LNCaP clone FGC (cell line): ENCODE results near the gene ECT2L.

Experiments used
- DNase-seq: peaks from one replicate; pipeline ENCODE4 v3.0.0-alpha.2; 2011; ENCODE audit warnings: low read depth
- H3K4me3 ChIP-seq: 2 replicates; pipeline ENCODE4 v1.5.1; 2011; ENCODE audit warnings: mild to moderate bottlenecking, low read depth, low read length, control low read depth
- CTCF ChIP-seq: IDR thresholded peaks from 2 replicates; pipeline ENCODE4 v1.5.1; 2012; ENCODE audit warnings: mild to moderate bottlenecking; ENCODE audit not compliant: control insufficient read depth, insufficient read depth; ENCODE audit errors: extremely low read depth

Gene ECT2L

GRCh38 chr6:138868181-138868580 lies 72.3 kb downstream of the ECT2L start:
- H3K4me3 ChIP-seq = no peak overlapping the region
- no peak for DNase-seq
- no peak for TF ChIP-seq CTCF

GRCh38 chr6:138869398-138869797 lies 73.5 kb downstream of the ECT2L start:
- no peak for TF ChIP-seq CTCF
- no peak for DNase-seq
- H3K4me3 ChIP-seq = no peak overlapping the region

- no peak for TF ChIP-seq CTCF
- no peak for DNase-seq
- H3K4me3 ChIP-seq = no peak overlapping the region
Measured at GRCh38 chr6:138873191-138873590, 77.3 kb downstream of the ECT2L start.

GRCh38 chr6:138882369-138883017 lies 86.6 kb downstream of the ECT2L start:
- TF ChIP-seq CTCF = no peak
- no peak overlapping the region for H3K4me3 ChIP-seq
- DNase-seq = no peak

- no peak for DNase-seq
- no peak for TF ChIP-seq CTCF
- no peak overlapping the region for H3K4me3 ChIP-seq
Measured at GRCh38 chr6:138885156-138885819, 89.4 kb downstream of the ECT2L start.

- TF ChIP-seq CTCF = no peak
- no peak overlapping the region for H3K4me3 ChIP-seq
- no peak for DNase-seq
Measured at GRCh38 chr6:138891255-138891986, 95.5 kb downstream of the ECT2L start.
